AG08396 (cell line): ENCODE results near the gene NIPAL4.
A peak's percentile ranks its signal among the peaks of the same experiment; 100 is the strongest.

Experiments
- DNase-seq: peaks from one replicate; pipeline ENCODE4 v3.0.0; 2012; ENCODE audit warnings: low spot score, mixed read lengths

The NIPAL4 gene

DNA sequence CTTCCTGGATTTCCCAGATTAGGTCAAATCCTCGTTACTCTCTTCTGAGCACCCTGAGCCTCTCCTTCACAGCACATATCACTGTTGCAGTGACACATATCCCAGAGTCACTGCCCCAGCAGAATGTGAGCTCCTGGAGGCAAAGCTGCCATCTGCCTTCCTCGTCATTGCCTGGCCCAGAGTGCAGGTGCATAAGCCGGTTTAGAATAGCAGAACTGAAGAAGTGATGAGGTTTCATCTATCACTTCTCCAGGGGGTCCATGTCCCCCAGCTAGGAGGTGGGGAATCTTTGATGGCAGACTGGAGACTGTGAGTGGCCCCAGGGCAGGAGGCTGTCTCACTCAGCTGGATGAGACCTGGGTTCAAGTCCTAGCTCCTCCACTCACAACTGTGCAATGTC is 25.8 kb downstream of the NIPAL4 start:
- no peak for DNase-seq

DNA sequence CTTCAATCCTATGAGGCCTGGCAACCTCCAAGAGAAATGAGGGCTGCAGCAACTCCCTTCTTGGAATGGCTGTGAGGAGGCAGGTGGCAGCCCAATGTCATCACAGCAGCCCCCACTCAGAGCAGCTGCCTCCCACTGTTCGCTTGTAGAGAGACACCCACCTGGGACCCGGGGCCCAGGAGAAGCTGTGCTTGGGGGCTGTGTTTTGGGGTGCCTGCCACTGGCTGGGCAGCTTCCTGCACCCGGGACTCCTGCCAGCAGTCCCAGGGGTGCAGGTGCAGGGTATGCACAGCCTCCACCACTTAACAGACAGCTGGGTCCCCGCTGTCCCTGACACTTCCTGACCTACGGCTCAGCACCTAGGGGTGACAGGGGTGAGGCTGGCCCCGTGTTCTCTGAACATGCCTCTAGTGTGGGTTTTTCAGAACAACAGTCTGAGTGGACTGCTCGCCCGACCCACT is 26.2 kb downstream of the NIPAL4 start:
- DNase-seq, result no peak

DNA sequence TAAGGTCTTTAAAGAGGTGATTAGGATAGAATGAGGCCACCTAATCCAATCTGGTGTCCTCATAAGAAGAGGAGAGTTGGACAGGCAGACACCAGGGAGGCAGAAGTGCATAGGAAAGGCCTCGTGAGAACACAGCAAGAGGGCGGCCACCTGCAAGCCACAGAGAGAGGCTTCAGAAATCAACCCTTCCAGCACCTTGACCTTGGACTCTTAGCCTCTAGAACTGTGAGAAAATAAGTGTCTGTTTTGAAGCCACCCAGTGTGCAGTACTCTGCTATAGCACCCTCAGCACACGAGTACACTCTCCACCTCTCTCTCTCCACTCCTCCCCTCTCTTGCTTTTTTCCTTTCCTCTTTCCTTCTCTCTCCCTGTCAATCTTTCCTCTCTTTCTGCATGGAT is 26.8 kb downstream of the NIPAL4 start:
- no peak for DNase-seq

DNA sequence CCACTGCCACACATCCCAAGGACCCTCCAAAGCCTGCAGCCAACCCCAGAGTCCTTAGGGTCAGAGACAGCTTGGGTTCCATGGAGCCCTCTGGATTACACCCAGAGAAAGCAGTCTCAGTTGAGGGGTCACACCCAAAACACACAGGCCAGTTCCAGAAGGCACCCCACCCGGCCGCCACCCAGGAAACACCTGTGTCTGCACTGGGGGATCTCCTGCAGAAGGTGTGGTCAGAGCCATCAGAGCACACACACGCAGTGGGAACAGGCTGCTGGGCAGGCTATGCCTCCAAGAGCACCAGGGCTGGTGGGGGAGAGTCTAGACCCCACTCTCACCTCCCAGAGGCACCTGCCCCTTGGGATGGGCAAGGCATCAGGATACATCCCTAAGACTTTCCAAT is 27.3 kb downstream of the NIPAL4 start:
- DNase-seq, result no peak

DNA sequence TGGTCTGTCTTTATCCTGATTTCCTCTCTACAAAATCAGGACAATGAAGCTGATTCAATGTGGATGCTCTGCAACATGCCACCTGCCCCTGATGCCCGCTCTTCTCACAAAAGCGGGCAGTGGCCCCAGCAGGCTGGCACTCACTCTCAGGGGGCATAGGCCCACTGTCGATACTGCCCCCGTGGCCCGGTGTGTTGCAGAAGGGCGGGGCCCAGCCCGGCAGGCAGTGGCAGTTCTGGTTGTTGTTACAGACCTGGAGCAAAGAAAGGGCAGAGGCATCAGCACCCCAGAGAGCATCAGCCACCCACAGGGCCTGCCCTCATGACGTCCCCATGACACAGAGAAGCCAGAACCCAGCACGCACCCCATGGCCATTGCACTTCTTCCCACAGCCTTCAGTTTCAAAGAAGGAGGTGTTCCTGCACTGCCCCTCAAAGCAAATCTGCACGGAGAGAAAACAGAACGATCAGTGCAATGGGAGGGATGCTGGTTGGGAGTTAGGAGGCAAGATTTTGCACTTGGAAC is 31.5 kb downstream of the NIPAL4 start:
- no peak for DNase-seq

DNA sequence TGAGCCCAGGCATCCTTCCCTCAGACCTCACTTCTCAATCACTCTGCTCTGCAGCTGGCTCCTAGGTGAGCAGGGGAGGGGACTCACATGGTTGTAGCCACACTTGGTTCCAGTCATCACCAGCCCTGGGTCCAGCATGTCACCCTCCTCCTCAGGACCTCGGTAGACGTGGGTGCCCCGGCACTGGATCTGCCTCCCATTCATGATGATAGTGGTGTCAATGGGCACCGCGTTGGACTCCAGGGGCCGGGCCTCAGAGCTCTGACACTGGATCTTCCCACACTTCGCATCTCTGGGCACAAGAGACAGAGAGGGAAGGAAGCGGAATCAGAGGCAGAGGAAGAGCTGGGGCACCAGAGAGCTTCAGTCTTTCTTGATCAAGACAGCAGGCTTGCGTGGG is 32.9 kb downstream of the NIPAL4 start:
- DNase-seq, result no peak

DNA sequence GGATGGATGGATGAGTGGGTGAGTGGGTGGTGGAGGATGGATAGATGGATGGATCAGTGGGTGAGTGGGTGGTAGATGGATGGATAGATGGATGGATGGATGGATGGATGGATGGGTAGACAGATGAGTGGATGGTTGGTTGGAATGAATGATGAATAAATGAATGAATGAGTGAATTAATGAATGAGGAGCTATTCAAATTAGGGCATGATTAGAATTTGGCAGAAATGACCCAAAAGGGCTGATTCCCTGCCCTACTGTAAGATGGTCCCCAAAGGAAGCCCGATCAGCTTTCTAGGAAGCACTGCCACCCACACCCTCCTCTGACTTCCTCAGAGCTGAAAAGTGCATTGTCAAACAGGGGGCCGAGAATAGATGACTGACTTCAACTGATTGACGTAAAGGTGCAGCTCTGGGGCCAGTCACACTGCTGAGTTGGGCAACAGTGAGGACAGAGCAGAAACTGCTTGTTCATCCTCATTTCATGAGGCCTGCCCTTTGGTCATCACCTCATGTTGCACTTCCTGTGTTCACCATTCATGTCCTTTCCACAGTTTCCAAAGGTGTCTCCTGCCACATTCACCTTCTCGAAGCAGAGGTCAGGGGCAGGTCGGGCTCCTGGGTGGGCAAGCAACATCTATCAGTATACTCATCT is 34.3 kb downstream of the NIPAL4 start:
- DNase-seq, result no peak

DNA sequence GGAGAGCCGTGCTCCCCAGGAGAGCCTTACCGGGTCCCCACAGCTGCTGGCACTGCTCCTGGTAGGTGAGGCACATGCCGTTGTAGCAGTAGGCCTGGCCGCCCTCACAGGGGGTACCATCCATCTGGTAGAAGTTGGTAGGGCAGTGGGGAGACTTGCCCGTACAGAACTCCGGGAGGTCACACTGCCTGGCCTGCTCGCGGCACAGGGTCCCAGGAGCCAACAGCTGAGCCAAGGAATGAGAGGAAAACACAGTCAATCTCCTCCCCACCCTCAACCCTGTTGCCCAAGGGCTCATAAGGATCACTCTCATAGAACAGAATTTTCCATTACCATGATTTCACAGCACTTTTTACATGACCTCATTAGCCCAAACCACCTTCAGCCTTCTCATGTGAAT is 36.9 kb downstream of the NIPAL4 start:
- no peak for DNase-seq

DNA sequence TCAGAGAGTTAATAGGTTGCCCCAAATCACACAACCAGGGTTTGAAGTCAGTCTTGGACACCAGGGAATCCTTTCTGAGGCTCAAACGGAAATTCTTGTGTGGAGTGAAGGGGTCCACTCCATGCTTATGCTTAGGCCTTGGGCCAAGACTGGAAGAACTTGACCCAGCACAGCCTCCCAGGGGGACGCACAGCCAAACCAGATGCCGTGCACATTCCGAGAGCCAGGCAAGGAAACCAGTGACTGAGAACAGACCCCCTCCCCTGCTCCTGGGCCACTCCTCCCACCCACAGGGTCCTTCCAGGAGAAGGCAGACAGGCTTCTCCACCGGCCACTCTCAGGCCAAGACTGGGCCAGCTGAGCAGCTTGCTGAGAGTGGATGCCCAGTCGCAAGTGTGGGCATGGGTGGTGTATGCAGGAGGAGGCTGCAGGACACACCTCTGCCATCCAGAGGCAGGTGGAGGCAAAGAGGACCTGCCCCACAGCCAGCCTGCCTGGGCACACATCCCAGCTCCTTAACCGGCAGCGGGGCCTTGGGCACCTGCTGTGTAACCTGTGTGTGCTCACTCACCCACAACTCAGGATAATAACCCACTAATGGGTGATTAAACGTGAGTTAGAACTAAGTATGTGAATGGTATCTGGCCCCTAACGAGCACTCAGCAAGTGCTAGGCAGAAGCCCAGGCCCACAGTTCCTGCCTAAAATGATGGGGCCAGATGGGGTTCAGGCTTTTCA is 38.0 kb downstream of the NIPAL4 start:
- no peak for DNase-seq

DNA sequence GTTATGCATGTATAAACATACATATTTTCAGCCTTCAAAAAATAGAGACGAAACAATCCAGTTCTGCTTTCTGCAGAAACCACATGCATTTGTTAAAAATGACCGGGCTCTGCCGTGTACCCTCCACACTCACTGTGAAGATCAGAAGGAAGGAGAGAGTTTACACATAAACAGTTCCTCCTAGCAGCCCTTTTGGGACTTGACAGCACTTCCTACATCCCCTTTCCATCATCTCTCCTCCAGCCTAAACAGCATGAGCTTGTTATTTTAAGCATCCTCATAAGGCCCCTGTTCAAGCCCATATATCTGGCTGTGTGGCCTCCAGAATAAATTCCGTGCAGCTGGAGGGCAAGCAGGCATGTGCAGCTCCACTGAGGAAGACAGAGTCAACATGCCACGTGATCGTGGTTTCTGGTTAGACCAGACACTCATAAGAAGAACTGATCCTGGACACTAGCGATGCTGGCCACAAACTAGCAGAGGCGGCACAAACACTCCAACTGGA is 42.2 kb downstream of the NIPAL4 start:
- no peak for DNase-seq

DNA sequence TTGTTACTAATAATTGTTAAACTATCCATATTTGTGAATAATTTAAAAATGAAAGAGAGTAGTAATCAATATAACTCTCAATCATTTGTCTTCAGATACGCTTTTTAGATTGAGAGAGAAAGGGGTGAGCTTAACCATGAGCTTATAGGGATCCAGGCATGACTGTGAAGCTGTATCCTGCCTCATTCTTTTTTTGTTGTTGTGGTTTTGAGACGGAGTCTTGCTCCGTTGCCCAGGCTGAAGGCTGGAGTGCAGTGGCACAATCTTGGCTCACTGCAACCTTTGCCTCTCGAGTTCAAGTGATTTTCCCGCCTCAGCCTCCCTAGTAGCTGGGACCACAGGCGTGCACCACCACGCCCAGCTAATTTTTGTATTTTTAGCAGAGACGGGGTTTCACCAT is 44.0 kb downstream of the NIPAL4 start:
- no peak for DNase-seq

DNA sequence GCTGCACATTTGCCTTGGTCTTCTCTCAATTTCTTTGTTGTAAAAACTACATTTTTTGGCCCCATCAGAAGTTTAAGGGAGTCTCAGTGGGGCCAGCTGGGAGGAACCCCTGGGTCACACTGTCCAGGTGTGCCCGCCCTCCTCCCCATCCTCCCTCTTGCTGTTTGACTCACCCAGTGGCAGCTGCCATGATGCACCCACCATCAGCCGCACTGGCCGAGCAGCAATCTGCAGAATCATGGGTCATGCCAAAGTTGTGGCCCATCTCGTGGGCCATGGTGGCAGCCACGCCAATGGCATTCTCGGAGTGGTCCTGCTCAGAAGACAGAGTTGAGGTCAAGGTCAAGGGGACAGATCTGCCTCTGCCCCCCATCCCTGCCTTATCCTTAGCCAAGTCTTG is 45.5 kb downstream of the NIPAL4 start:
- DNase-seq, result no peak

DNA sequence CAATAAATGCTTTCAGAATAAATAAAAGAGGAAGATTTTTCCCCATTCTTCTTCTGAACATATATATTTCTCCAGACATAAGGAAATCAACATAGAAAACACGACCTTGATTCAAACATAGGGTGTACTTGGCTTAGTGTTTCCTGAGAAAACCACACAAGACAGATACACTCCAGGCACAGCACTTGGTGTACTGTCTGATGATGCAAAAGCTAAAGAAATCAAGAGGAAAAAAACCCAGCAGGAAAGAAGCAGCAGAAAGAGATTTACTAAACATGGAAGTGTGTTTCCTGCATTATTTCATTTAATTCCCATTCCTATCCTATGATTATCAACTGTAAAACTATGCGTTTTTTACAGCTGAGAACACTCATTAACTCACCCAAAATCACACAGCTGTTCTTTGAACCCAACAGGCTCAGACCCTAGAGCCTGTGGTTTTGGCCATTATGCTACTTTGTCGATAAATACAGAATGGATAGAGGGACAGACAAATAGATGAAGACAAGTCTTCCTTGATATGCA is 46.1 kb downstream of the NIPAL4 start:
- DNase-seq, result no peak

DNA sequence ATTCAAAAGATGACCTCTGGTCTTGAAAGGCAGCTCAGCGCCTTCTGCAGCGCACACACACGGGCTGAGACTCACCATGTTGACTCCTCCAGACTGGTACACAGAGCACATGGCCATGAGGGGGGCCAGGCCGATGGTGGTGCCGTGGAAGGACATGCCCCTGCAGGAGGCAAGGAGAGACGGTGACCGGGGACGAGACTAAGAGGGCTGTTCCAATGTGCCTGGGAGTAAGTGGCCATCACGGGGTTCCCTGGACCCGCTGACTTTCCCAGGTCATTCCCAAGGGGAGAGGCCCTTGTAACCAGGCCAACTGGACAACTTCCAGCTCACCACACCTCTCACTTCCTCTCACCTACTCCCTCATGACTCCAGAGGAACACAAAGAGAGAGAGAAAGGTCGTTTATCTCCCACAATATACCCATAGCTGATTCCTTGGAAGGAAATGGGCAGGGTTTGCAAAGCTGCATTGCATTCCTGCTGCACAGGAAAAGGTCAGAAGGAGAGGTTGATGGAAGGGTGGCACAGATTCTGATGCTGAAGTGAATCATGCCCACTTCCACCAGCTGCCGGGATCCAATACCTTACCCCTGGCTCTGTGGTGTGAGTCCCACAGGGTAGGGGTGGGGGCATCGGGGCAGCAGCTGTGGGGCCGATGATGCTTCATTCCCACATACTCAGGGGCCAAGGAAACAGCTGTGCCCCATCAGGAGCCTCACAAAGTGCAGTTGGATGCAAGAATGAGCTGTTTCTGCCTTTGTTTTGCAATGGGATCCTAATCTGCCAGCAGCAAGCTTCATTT is 47.2 kb downstream of the NIPAL4 start:
- no peak for DNase-seq

DNA sequence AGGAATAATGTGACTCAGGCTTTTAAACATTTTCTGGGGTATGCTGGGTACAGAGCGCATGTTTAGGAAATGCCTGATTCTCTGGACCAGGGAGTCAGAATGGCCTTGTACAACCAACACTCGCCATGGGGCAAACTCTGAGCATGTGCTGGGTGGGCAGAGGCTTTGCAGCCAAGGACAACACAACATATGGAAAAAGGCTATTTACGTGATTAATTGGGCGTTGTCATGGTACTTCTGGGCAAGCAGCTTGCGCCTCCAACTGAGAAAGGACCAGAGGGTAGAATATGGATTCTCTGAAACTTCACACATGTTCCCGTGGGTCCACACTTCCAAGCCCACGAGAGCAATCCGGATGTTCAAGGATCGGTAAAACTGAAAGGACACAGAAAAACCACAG is 49.1 kb downstream of the NIPAL4 start:
- no peak for DNase-seq

DNA sequence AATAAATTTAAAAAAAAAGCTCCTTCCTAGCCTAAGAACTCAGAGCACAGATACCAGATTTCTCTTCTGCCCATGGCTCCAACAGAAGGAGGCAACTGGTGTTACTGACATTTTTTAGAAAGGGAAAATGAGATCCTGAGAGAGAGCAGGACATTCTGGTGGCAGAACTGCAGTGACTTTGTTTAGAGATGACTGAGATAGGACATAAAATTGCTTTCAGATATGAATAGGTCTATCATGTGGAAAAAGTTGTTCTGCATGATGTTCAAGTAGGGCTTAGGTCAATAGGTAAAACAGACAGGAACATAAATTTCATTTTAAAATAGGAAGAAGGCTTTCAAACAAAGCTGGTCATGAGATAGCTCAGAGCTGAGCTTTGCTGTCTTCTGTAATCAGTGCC is 49.6 kb downstream of the NIPAL4 start:
- no peak for DNase-seq

DNA sequence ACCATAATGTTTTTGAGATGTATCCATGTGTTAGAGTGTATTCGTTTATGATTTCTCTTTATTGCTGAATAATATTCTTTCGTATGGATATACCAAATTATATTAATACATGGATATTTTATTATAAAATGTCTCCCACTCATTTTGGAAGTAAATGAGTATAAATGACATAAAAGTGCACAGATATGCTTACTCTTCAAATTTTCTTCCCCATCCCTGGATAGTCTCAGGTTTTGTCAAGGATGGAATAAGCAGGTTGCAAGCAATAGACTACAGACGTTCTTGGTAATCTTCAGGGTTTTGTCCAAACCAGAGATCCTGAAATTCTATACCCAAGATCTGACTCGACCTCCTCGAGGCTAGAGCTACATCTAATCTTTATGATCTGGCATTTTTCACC is 50.7 kb downstream of the NIPAL4 start:
- DNase-seq, result no peak

DNA sequence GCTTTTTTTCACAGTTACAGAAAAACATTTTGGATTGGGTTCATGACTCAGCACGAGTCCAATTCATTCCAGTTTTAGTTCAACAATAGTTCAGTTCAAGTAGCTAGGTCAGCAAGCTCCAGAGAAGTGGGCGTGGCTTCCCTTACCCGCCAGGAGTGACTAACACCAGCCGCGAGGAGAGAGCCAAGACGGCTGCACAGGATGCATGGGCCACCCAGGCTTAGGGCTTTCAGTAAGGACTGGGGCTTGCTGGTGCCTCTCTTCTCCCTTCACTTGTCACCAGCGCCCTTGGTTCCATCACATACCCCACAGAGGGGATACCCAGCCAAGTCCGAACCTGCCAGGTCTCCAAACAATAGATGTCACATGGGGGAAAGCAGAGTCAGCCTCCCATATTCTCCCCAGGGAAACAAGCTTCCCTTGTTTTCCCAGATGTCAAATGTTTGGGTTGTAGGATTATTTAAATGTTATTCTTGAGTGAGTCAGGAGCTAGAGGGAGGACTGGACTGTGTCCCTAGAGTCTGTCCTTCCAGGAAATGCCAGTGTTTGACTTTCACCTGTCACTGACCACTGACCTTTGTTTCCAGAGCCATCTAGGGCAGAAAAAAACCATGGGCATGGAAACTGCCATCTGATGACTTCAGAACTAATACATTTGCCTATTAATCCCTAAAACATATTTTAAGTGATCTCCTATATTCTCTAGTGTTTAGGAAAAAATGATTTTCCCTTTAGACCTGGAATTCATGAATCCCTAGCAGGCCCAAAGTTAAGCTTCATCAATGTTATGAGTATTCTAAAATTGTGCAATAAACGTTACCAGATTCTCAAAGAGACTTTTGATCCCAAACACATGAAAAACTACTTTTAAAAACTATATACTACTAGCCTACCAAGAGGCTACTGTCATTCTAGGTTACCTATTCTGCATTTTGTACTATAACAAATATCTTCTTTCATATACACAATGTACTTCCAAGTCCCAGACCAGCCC is 51.9 kb downstream of the NIPAL4 start:
- peak; percentile 89 for DNase-seq

DNA sequence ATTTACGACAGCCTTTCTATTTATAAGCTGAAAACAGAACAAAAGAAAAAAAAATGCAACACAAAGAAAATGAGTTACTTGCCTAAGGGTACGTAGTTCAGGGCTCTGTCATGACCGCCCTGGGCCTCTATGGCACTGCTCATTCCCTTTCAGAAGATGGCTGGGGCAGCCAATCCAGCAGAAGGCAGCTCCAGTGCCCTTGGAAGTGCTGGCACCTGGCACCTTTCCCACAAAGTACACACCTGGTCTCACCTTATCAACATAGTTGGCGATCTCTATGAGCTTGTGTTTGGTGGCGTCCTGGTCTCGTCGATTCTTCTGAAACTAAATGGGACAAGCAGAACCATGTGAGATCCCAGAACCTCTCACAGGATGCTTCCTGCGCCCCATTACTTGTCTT is 53.2 kb downstream of the NIPAL4 start:
- no peak for DNase-seq

DNA sequence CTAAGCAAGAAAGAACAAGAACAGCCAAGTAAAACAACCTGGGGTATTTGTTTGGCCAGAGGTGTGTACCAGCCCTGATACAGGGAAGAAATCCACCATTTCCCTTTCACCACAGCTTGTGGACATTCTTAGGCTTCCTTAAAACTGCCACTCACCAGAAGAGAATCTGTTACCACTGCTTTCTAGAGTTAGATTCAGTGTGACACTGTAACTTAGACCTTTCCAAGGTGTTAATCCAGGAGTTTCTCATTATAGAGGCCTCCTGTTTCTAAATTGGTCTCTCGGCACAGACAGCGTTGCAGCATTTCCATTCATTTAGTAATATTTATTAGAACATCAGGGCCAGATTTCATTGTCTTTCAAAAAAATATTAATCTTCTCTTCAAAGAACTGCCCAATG is 55.0 kb downstream of the NIPAL4 start:
- no peak for DNase-seq

DNA sequence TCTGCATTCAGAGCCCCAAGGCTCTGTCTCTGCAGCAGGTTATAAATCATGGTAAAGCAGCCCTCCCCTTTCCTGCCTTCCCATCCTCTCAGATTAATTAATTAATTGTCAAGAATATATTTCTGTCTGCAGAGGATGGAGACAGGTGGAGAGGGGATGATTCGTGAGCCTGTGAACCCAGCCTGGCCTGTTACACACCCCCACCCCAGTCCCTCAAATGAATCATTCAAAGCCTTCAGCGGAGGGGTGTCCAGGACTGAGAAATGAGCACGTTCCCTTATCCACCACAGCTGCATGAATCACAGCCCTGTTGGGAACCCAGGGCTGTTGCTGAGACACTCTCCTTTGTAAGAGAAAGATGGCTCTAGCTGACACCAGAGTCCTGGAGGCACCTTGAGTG is 56.0 kb downstream of the NIPAL4 start:
- DNase-seq, result peak; percentile 79
